Measurements from ENCODE around the gene AHR.

DNA sequence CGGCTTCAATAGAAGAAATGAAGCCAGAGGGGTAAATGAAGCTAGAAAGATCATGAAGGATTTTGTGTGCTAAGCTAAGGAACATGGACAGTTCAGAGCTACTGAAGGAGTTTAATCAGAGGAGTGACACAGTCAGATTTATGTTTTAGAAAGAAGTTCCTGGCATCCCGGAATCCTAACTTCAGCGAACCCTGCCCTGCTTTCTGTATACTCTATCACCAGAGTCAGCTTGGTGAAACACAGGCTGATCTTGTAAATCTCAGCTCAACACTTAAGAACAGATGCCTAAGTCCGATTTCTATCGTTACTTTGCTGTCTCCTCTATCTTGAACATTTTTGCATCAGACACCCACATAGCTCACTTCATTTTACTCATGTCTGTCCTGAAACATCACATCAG lies 9.1 kb downstream of the AHR start:
- TF ChIP-seq POLR2A (IDR thresholded peaks at IDR 0.05), result no peak
- TF ChIP-seq, protein P1, sequence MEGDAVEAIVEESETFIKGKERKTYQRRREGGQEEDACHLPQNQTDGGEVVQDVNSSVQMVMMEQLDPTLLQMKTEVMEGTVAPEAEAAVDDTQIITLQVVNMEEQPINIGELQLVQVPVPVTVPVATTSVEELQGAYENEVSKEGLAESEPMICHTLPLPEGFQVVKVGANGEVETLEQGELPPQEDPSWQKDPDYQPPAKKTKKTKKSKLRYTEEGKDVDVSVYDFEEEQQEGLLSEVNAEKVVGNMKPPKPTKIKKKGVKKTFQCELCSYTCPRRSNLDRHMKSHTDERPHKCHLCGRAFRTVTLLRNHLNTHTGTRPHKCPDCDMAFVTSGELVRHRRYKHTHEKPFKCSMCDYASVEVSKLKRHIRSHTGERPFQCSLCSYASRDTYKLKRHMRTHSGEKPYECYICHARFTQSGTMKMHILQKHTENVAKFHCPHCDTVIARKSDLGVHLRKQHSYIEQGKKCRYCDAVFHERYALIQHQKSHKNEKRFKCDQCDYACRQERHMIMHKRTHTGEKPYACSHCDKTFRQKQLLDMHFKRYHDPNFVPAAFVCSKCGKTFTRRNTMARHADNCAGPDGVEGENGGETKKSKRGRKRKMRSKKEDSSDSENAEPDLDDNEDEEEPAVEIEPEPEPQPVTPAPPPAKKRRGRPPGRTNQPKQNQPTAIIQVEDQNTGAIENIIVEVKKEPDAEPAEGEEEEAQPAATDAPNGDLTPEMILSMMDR (IDR thresholded peaks at IDR 0.05), result no peak
- TF ChIP-seq EP300 (IDR thresholded peaks at IDR 0.05), result no peak

Measured in stomach (tissue), 4 donors.